Left lung (tissue), 10 donors: Measurements from ENCODE around the gene SLC66A1. TPM values are rescaled to one million over a fixed set of nuclear protein-coding genes. Genes with fewer than 3 reads are reported as not detected.

Experiments
- ATAC-seq: fragments of 200-7000 bp; cut with Tn5 transposase; one replicate; pipeline ENCODE4 v1.9.1; 2020; ENCODE audit warnings: moderate library complexity
- DNase-seq, 4 donors: peaks; one replicate each; pipeline ENCODE4 v3.0.0-alpha.2; 2013 to 2020
- H3K27ac ChIP-seq, 2 donors: fragments of 200-600 bp; sonication (generic) in 1 of 2; one replicate each; pipeline versions ENCODE4 v1.5.0 to v1.8.0; 2020 to 2021
- H3K27me3 ChIP-seq, 2 donors: fragments of 200-600 bp; sonication (generic) in 1 of 2; one replicate each; pipeline versions ENCODE4 v1.5.0 to v1.8.0; 2020 to 2021
- H3K36me3 ChIP-seq, 2 donors: fragments of 200-600 bp; sonication (generic) in 1 of 2; one replicate each; pipeline versions ENCODE4 v1.5.0 to v1.8.0; 2020 to 2021
- H3K4me1 ChIP-seq, 2 donors: fragments of 200-600 bp; one replicate each; pipeline ENCODE4 v1.8.0; 2021
- H3K4me3 ChIP-seq, 2 donors: fragments of 200-600 bp; sonication (generic) in 1 of 2; one replicate each; pipeline versions ENCODE4 v1.5.0 to v1.8.0; 2020 to 2021; ENCODE audit warnings: mild to moderate bottlenecking in 1 of 2
- H3K9me3 ChIP-seq, 2 donors: fragments of 200-600 bp; sonication (generic) in 1 of 2; one replicate each; pipeline versions ENCODE4 v1.5.0 to v1.8.0; 2020 to 2021
- CTCF ChIP-seq, 2 donors: fragments of 200-600 bp; sonication (generic) in 1 of 2; IDR thresholded peaks; one replicate each; pipeline versions ENCODE4 v1.5.0 to v1.8.0; 2021; ENCODE audit warnings: antibody characterized with exemption in 2 of 2
- intact Hi-C, 2 donors: fragments of 100-400 bp; cut with DNase I; formaldehyde crosslinking; loops; one replicate each; pipeline versions ENCODE4 v1.11.2 to v1.14.2; 2022
- polyA plus RNA-seq, 6 donors: library from polyadenylated mRNA; unstranded; fragments of 120-200 nt; gene quantifications; one replicate each; pipeline ENCODE4 v1.2.1, GENCODE V29; 2013; ENCODE audit not compliant: insufficient read length in 6 of 6
- total RNA-seq, 2 donors: library from RNA; stranded (reverse); fragmentation: NEBNext Ultra II Directional; extraction: Animal tissue kit (Norgen Biotek cat#: 25700); gene quantifications; one replicate each; pipeline ENCODE4 v1.2.1, GENCODE V29; 2021
- donor health status: DM: no; HTN: yes; CAD: no.
- donor health status: DM: no; HTN: no; CAD: no.

SLC66A1 gene
- total and polyA plus RNA-seq, 8 donors, result 7.9 to 21.1 (median 10.2) TPM

DNA sequence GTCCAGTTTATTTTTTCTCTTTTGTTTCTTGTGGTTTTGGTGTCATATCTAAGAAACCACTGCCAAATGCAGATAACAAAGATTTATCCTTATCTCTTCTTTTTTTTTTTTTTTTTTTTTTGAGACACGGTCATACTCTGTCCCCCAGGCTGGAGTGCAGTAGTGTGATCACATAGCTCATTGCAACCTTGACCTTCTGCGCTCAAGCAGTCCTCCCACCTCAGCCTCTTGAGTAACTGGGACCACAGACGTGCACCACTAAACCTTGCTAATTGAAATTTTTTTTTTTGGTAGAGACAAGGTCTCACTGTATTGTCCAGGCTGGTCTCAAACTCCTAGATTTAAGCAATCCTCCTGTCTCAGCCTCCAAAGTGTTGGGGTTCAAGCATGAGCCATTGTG is 8.9 kb downstream of the SLC66A1 start:
- Histone ChIP-seq H3K4me1 (peaks cover 0 to 6% of the 10 kb centered on the region in 2 donors), H3K4me3 (no peak overlapping the region), H3K27ac (no peak overlapping the region), H3K36me3 (peaks cover 0 to 64% of the 10 kb centered on the region in 2 donors), H3K27me3 (no peaks in the 10 kb centered on the region), H3K9me3 (no peaks in the 10 kb centered on the region)
- ATAC-seq (no peak), DNase-seq (no peak)
- intact Hi-C loops, result no loop called here
- TF ChIP-seq CTCF (IDR thresholded peaks at IDR 0.05), result no peak

GRCh38 chr1:19322481-19322880 is 10.4 kb downstream of the SLC66A1 start:
- ATAC-seq (no peak), DNase-seq (no peak)
- Histone ChIP-seq H3K9me3 (no peaks in the 10 kb centered on the region), H3K27ac (no peak overlapping the region), H3K27me3 (no peaks in the 10 kb centered on the region), H3K36me3 (peaks cover 0 to 76% of the 10 kb centered on the region in 2 donors), H3K4me1 (no peaks in the 10 kb centered on the region), H3K4me3 (no peak overlapping the region)
- intact Hi-C loops, result no loop called here
- no peak for TF ChIP-seq CTCF (IDR thresholded peaks at IDR 0.05)

DNA sequence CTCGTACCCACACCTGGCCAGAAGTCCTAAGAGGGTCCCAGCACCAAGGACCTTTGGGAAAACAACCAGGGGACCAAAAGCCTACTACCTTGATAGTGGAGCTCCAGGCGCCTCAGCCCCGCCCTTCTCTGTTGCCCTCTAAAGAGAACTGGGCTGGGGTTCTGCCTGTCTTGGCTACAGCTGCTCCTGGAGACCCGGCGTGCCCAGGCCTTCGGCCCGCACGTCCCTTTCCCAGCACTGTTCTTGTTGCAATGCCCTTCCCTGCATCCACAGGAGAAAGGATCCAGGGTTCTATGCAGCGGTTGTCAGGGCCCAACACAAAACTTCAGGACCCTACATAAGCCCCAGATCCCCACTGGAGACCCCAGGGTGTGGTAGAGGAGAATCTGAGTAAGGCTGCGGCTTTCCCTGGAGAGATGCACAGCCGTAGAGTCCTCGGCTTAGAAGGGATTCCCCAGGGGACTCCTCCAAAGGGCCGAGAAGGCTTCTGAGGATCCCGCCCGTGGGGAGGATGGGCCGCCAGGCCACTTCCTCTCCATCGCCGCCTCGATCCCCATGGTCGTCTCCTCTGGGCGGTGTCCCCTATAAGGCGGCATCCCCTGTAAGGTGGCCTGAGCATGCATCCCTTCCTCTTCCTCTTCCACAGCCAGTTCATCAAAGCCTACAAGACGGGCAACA is 12.0 kb downstream of the SLC66A1 start:
- intact Hi-C loops, result no loop called here
- H3K9me3 ChIP-seq, result no peaks in the 10 kb centered on the region
- peaks cover 0 to 76% of the 10 kb centered on the region in 2 donors for H3K36me3 ChIP-seq
- no peak for ATAC-seq
- H3K27ac ChIP-seq, result no peak overlapping the region
- DNase-seq, result no peak
- H3K27me3 ChIP-seq, result no peaks in the 10 kb centered on the region
- no peaks in the 10 kb centered on the region for H3K4me1 ChIP-seq
- TF ChIP-seq CTCF (IDR thresholded peaks at IDR 0.05), result no peak
- no peak overlapping the region for H3K4me3 ChIP-seq

GRCh38 chr1:19324665-19324990 is 12.5 kb downstream of the SLC66A1 start:
- TF ChIP-seq CTCF (IDR thresholded peaks at IDR 0.05), result no peak
- Histone ChIP-seq H3K27me3 (no peaks in the 10 kb centered on the region), H3K4me3 (no peak overlapping the region), H3K4me1 (no peaks in the 10 kb centered on the region), H3K36me3 (peaks cover 0 to 79% of the 10 kb centered on the region in 2 donors), H3K9me3 (no peaks in the 10 kb centered on the region), H3K27ac (no peak overlapping the region)
- ATAC-seq (no peak), DNase-seq (no peak)
- intact Hi-C loops, result no loop called here

GRCh38 chr1:19325368-19325957 is 13.3 kb downstream of the SLC66A1 start:
- H3K9me3 ChIP-seq, result no peaks in the 10 kb centered on the region
- peaks cover 0 to 87% of the 10 kb centered on the region in 2 donors for H3K36me3 ChIP-seq
- intact Hi-C loops, result no loop called here
- no peaks in the 10 kb centered on the region for H3K27me3 ChIP-seq
- no peak overlapping the region for H3K4me3 ChIP-seq
- H3K27ac ChIP-seq, result no peak overlapping the region
- no peak for TF ChIP-seq CTCF (IDR thresholded peaks at IDR 0.05)
- ATAC-seq (no peak), DNase-seq (no peak)
- no peaks in the 10 kb centered on the region for H3K4me1 ChIP-seq
